T-helper 17 cell (primary cell): ENCODE data around the gene OR5P2. TPM values are rescaled to one million over a fixed set of nuclear protein-coding genes. Genes with fewer than 3 reads are reported as not detected.
"Not testable (repeated sequence)": the region's sequence is repeated elsewhere in the genome, so short reads cannot be mapped to it uniquely, and the experiment has no call there.

ENCODE experiments used
- ATAC-seq: fragments of 150-1000 bp; cut with Tn5 transposase; 2 replicates; pipeline ENCODE4 v1.10.0; 2021; ENCODE audit warnings: mild to moderate bottlenecking, moderate library complexity
- DNase-seq, 3 donors: peaks; one replicate each; pipeline versions ENCODE4 v3.0.0 to v3.0.0-alpha.2; 2020 to 2021
- H3K9me3 ChIP-seq: one replicate; pipeline ENCODE4 v1.7.0; 2013; ENCODE audit warnings: low read length, mild to moderate bottlenecking; ENCODE audit not compliant: control insufficient read depth, poor library complexity, severe bottlenecking
- H3K27ac Mint-ChIP-seq: one replicate; pipeline ENCODE4 v1.8.0; 2022; ENCODE audit warnings: mild to moderate bottlenecking, moderate library complexity, mixed read lengths
- H3K27me3 Mint-ChIP-seq: one replicate; pipeline ENCODE4 v1.8.0; 2022; ENCODE audit warnings: mixed read lengths
- H3K36me3 Mint-ChIP-seq: one replicate; pipeline ENCODE4 v1.8.0; 2022; ENCODE audit warnings: low read depth, mixed read lengths
- H3K4me1 Mint-ChIP-seq: one replicate; pipeline ENCODE4 v1.8.0; 2022; ENCODE audit warnings: mild to moderate bottlenecking, mixed read lengths
- H3K4me3 Mint-ChIP-seq: one replicate; pipeline ENCODE4 v1.8.0; 2022; ENCODE audit warnings: mild to moderate bottlenecking, moderate library complexity, mixed read lengths
- total RNA-seq, 4 donors: library from RNA in 2 of 4; stranded (reverse) in 2 of 4; gene quantifications; one replicate each; pipeline ENCODE4 v1.2.3 and lab custom pipeline; 2022 to 2026

OR5P2 gene
- total RNA-seq, 2 donors from 2014 or later: not detected

DNA sequence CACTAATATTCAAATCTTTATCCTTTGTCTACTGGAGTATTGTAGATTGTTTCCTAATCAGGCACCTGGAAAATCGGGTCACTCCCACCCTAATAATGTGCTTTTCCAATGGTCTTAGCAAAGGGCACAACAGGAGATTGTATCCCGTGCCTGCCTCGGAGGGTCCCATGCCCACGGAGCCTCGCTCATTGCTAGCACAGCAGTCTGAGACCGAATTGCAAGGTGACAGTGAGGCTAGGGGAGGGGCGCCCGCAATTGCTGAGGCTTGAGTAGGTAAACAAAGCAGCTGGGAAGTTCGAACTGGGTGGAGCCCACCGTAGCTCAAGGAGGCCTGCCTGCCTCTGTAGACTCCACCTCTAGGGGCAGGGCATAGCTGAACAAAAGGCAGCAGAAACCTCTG is 32.4 kb downstream of the OR5P2 start:
- H3K27ac Mint-ChIP-seq, DNase-seq, H3K4me3 Mint-ChIP-seq, H3K9me3 ChIP-seq, H3K36me3 Mint-ChIP-seq, H3K4me1 Mint-ChIP-seq, ATAC-seq, H3K27me3 Mint-ChIP-seq: not testable (repeated sequence)

DNA sequence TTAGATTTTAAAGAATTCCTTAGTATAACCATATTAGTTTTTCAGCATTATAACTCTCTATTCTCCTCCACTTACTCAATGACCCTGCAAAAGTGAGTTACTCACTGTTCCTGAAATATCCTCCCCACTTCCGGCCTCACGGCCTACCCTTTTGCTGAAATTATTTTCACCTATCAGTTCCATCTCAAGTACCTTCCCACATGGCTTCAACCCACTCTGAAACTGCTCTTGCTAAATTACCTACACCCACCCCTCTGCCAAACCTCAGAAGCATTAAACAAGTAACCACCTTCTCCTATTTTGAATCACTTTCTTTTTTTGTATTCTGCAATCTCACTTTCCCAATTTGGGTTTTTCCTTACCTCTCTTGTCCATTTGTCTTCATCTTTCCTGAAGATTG is 37.7 kb downstream of the OR5P2 start:
- no peaks in the 10 kb centered on the region for H3K9me3 ChIP-seq
- Mint-ChIP-seq H3K27me3 (peaks cover 4% of the 10 kb centered on the region), H3K4me1 (peaks cover 4% of the 10 kb centered on the region), H3K27ac (no peak overlapping the region), H3K4me3 (no peak overlapping the region), H3K36me3 (no peaks in the 10 kb centered on the region)
- DNase-seq (no peak), ATAC-seq (no peak)

DNA sequence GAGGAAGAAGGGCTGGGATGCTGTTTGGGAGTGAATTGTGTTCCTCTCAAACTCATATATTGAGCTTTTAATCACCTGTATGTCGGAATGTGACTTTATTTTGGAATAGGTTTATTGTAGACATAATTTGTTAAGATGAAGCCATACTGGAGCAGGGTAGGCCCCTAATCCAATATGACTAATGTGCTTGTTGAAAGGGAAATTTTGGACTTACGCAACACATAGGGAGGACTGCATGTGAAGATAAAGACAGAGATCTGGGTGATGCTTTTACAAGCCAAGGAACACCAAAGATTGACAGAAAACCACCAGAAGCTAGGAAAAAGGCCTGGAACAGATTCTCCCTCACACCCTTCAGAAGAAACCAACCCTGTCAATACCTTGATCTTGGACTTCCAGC is 47.3 kb downstream of the OR5P2 start:
- H3K4me3 Mint-ChIP-seq: no peak overlapping the region
- no peaks in the 10 kb centered on the region for H3K9me3 ChIP-seq
- DNase-seq (no peak), ATAC-seq (no peak)
- H3K4me1 Mint-ChIP-seq: no peaks in the 10 kb centered on the region
- peaks cover 6% of the 10 kb centered on the region for H3K27me3 Mint-ChIP-seq
- no peak overlapping the region for H3K27ac Mint-ChIP-seq
- H3K36me3 Mint-ChIP-seq: peaks cover 2% of the 10 kb centered on the region

Other genes with a start within 250 kb of the OR5P2 start
- under 1 TPM in 1 of 2 donors, not detected in 1; 0.20 TPM for gene CYB5R2, start 123.4 kb downstream of the OR5P2 start, total RNA-seq
- gene OVCH2, start 90.5 kb downstream of the OR5P2 start, total RNA-seq: not detected
- gene OR5P3, start 33.9 kb upstream of the OR5P2 start, total RNA-seq: not detected
- gene OR10A6, start 134.3 kb upstream of the OR5P2 start, total RNA-seq: not detected
- gene OR10A3, start 144.8 kb upstream of the OR5P2 start, total RNA-seq: not detected
- gene NLRP10, start 168.5 kb upstream of the OR5P2 start, total RNA-seq: not detected
- gene EIF3F, start 190.4 kb upstream of the OR5P2 start, total RNA-seq: 100 to 1,000 TPM; 376 to 391 TPM